Nephron (organoid): Measurements from ENCODE around the gene PGK2.

Source experiments
- H3K27ac Mint-ChIP-seq, 3 experiments: 2 replicates each; pipeline ENCODE4 v1.8.0; 2020; ENCODE audit warnings: mixed read lengths in 3 of 3, mild to moderate bottlenecking in 2 of 3, moderate library complexity in 1 of 3
- H3K27me3 Mint-ChIP-seq: 2 replicates; pipeline ENCODE4 v1.8.0; 2021; ENCODE audit warnings: low read depth, mild to moderate bottlenecking, moderate library complexity, mixed read lengths
- H3K36me3 Mint-ChIP-seq: 2 replicates; pipeline ENCODE4 v1.8.0; 2020; ENCODE audit warnings: low read depth, mixed read lengths
- H3K4me1 Mint-ChIP-seq: 2 replicates; pipeline ENCODE4 v1.8.0; 2020; ENCODE audit warnings: mixed read lengths
- H3K4me3 Mint-ChIP-seq, 3 experiments: 2 replicates each; pipeline ENCODE4 v1.8.0; 2020; ENCODE audit warnings: mild to moderate bottlenecking in 3 of 3, mixed read lengths in 3 of 3, moderate library complexity in 2 of 3
- H3K9me3 Mint-ChIP-seq: 2 replicates; pipeline ENCODE4 v1.8.0; 2020; ENCODE audit warnings: mixed read lengths
- TF ChIP-seq, protein P1 (sequence below), 3 experiments: fragments of 200-600 bp; sonication (generic); IDR thresholded peaks; one replicate each; pipeline ENCODE4 v1.5.0; 2021; ENCODE audit warnings: antibody characterized with exemption in 3 of 3; ENCODE audit not compliant: unreplicated experiment in 3 of 3

PGK2 gene

DNA sequence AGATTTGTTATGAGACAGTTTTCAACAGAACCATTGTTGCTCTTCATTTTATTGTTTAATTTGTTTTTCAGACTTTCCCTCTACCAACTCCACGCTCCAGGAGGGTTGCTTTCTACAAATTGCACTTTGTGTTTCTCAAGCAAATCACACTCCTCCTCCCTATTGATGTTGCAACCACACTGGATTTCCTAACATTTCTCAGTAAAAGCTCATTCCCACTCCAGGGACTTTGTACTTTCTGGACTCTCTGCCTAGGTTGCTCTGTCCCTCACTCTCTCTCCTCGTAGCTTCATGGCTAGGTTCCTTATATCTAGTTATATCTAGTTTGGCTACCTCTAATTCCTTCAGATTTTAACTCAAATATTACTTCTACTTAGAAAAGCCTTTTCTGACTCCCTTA is 20.3 kb downstream of the PGK2 start:
- H3K9me3 Mint-ChIP-seq, result no peaks in the 10 kb centered on the region
- H3K27me3 Mint-ChIP-seq, result no peaks in the 10 kb centered on the region
- H3K36me3 Mint-ChIP-seq, result no peaks in the 10 kb centered on the region
- no peaks in the 10 kb centered on the region for H3K4me1 Mint-ChIP-seq
- no peak overlapping the region for H3K4me3 Mint-ChIP-seq
- peak overlapping the region in 1 of 3 experiments; percentile 9 for H3K27ac Mint-ChIP-seq
- TF ChIP-seq, protein P1, sequence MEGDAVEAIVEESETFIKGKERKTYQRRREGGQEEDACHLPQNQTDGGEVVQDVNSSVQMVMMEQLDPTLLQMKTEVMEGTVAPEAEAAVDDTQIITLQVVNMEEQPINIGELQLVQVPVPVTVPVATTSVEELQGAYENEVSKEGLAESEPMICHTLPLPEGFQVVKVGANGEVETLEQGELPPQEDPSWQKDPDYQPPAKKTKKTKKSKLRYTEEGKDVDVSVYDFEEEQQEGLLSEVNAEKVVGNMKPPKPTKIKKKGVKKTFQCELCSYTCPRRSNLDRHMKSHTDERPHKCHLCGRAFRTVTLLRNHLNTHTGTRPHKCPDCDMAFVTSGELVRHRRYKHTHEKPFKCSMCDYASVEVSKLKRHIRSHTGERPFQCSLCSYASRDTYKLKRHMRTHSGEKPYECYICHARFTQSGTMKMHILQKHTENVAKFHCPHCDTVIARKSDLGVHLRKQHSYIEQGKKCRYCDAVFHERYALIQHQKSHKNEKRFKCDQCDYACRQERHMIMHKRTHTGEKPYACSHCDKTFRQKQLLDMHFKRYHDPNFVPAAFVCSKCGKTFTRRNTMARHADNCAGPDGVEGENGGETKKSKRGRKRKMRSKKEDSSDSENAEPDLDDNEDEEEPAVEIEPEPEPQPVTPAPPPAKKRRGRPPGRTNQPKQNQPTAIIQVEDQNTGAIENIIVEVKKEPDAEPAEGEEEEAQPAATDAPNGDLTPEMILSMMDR (IDR thresholded peaks at IDR 0.05; ENCODE audit: unreplicated experiment in 3 of 3), result no peak

DNA sequence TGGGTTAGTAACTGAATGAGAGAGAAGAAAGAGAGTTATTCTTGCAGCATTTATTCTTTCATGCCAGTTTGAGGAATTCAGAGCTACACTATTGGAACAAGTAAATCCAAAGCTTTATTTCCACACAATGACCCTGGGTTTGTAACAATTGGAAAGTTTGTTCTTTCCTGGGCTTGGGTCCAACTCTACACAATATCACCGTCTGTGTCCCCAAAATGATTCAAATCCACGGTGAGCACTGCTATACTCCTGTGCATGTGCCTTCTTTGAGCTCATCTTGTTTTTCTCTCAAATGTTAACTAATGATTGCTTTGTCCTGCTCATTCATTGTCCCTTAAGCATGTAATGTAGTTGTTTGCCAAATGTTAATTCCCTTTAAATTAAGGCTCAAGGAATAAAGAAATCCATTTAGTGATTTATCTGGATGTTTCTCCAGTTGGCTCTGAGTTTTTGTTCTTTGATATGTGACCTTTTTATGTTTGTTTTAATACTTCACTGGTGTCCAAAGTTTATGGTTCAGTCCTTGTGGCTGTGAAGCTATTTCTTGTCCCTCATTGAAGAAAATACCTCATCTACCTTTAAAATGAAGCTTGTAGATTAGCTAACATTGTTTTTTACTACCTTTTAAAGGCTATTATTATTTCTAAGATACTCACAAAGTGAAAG is 22.4 kb downstream of the PGK2 start:
- Mint-ChIP-seq H3K9me3 (no peaks in the 10 kb centered on the region), H3K4me1 (no peaks in the 10 kb centered on the region), H3K4me3 (no peak overlapping the region), H3K27ac (no peak overlapping the region), H3K36me3 (no peaks in the 10 kb centered on the region), H3K27me3 (no peaks in the 10 kb centered on the region)
- TF ChIP-seq, protein P1 (IDR thresholded peaks at IDR 0.05; ENCODE audit: unreplicated experiment in 3 of 3), result no peak

DNA sequence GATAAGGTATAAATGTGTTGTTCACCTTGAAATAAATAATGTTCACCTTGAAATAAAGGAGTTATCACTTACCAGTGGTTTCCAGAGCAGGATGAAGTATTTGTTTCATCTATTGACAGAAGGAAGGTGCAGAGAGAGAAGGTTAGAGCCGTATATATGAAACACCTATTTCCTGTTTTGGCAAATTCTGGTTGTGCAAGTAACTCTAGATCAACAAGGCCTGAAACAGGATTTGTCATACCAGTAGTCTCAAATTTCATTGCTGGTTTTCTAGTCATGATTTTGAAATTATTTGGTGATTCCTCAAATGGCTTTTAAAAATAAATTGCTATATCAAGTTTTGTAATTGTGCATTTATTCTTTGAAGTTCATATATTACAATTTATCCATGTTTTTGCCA is 42.8 kb downstream of the PGK2 start, which contains the start of gene CRISP3:
TSS of gene CRISP3 (minus strand) at position 130 of the 400 bp plus-strand sequence. CDS start at position 109, 21 bp downstream.
- no peaks in the 10 kb centered on the region for H3K27me3 Mint-ChIP-seq
- no peak within 1 kb of the TSS for H3K27ac Mint-ChIP-seq
- H3K4me3 Mint-ChIP-seq, result no peak within 1 kb of the TSS
- TF ChIP-seq, protein P1 (IDR thresholded peaks at IDR 0.05; ENCODE audit: unreplicated experiment in 3 of 3), result no peak
- H3K9me3 Mint-ChIP-seq, result no peaks in the 10 kb centered on the region
- no peaks in the 10 kb centered on the region for H3K4me1 Mint-ChIP-seq
- no peaks in the 10 kb centered on the region for H3K36me3 Mint-ChIP-seq

DNA sequence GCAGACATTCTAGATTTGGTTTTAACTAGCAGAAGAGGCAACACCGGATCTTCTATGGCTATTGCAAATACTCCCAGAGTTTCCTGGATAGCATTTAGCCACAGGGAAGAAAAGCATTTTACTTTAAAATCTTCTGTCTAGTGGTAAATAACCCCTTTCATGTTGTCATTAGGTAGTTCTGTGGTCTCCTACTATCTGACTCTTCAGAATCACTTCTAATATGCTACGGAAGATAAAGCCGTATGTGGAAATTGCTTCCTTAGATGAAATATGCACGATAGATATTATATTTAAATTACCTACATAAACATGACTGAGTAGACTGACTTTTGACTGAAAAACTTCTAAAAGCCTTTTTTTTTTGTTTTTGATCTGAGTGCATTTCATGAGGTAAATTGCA is 43.7 kb downstream of the PGK2 start:
- no peak overlapping the region for H3K27ac Mint-ChIP-seq
- TF ChIP-seq, protein P1 (IDR thresholded peaks at IDR 0.05; ENCODE audit: unreplicated experiment in 3 of 3), result no peak

DNA sequence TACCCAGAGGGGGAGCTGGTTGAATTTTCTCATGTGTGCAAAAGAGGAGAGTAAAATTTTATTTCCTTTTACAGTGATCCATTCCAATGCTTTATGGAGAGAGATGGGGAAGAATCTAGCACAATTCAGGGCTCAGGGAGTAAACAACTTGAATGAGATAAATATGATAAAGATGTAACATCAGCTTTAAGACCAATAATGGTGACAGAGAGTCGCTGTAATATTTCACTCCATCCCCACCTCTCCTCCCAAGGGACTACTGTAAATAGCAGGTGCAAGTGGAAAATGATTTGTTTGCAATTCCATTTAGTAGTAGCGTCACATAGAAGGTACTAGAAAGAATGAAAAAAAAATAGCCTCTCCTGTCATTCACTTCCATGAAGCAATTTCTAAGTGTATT is 47.7 kb downstream of the PGK2 start:
- TF ChIP-seq, protein P1 (IDR thresholded peaks at IDR 0.05; ENCODE audit: unreplicated experiment in 3 of 3), result no peak
- no peak overlapping the region for H3K27ac Mint-ChIP-seq
- H3K36me3 Mint-ChIP-seq, result no peaks in the 10 kb centered on the region
- no peaks in the 10 kb centered on the region for H3K9me3 Mint-ChIP-seq
- H3K4me3 Mint-ChIP-seq, result no peak overlapping the region
- no peaks in the 10 kb centered on the region for H3K27me3 Mint-ChIP-seq
- no peaks in the 10 kb centered on the region for H3K4me1 Mint-ChIP-seq

More for the DNA sequence above, 43.7 kb downstream of the PGK2 start:
- no peaks in the 10 kb centered on the region for H3K36me3 Mint-ChIP-seq
- no peaks in the 10 kb centered on the region for H3K9me3 Mint-ChIP-seq
- H3K4me3 Mint-ChIP-seq, result no peak overlapping the region
- no peaks in the 10 kb centered on the region for H3K4me1 Mint-ChIP-seq
- no peaks in the 10 kb centered on the region for H3K27me3 Mint-ChIP-seq

DNA sequence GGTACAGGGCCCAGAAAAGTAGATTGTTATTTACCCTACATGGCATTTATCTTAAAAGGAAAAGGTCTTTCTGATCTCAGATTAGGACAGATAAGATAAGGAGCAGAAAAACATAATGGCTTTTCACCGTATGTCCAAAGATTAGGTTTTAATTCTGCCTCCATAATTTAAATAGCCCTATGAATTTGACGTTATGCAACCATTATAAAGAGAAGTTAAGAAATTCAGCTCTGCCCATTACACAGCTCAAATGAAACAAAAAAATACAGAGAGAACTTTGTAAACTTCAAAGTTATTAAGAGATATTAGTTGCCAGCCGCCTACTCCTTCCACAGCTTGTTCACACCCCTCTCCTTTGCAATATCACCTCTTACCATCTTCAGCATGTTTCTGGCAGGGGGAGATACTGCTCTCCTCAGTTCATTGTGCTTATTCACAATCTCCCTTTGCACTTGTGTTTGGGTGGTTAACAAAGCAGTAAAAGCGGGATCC is 51.0 kb downstream of the PGK2 start:
- Mint-ChIP-seq H3K27ac (no peak overlapping the region), H3K36me3 (no peaks in the 10 kb centered on the region)

More for the DNA sequence above, 51.0 kb downstream of the PGK2 start:
- Mint-ChIP-seq H3K4me3 (no peak overlapping the region), H3K9me3 (no peaks in the 10 kb centered on the region), H3K4me1 (no peaks in the 10 kb centered on the region), H3K27me3 (no peaks in the 10 kb centered on the region)
- TF ChIP-seq, protein P1 (IDR thresholded peaks at IDR 0.05; ENCODE audit: unreplicated experiment in 3 of 3), result no peak
